Gastrocnemius medialis (tissue), 4 donors: Measurements from ENCODE around the gene RPS6KA4.

Experiments
- CTCF ChIP-seq, 5 experiments: fragments of 450-650 bp in 3 of 5; fragments of 200-600 bp in 2 of 5; sonication (generic) in 2 of 5; IDR thresholded peaks in 4 of 5; conservative IDR thresholded peaks in 1 of 5; 1 replicate in 4 of 5; 2 replicates in 1 of 5; pipeline ENCODE4 v1.5.1; 2016 to 2019; ENCODE audit warnings: antibody characterized with exemption in 5 of 5, mild to moderate bottlenecking in 3 of 5, moderate library complexity in 3 of 5
- POLR2A ChIP-seq, 2 donors: fragments of 450-650 bp; IDR thresholded peaks; one replicate each; pipeline ENCODE4 v1.6.1; 2017; ENCODE audit warnings: antibody characterized with exemption in 2 of 2, mild to moderate bottlenecking in 2 of 2, moderate library complexity in 2 of 2

GRCh38 chr11:64342869-64343745 lies 15.9 kb upstream of the RPS6KA4 start:
- TF ChIP-seq CTCF (IDR thresholded peaks at IDR 0.05 in 4 of 5, conservative IDR thresholded peaks at IDR 0.05 in 1 of 5), result no peak
- no peak for TF ChIP-seq POLR2A (IDR thresholded peaks at IDR 0.05)
